Gastroesophageal sphincter (tissue), 3 donors: ENCODE measurements around the gene ENDOD1.

ENCODE experiments used
- EP300 ChIP-seq: sonication (generic); formaldehyde crosslinking; IDR thresholded peaks from one replicate; pipeline ENCODE4 v1.6.1; 2017; ENCODE audit warnings: antibody characterized with exemption, mild to moderate bottlenecking
- POLR2A ChIP-seq, 2 donors: fragments of 450-650 bp; IDR thresholded peaks; one replicate each; pipeline ENCODE4 v1.6.1; 2017; ENCODE audit warnings: antibody characterized with exemption in 2 of 2, mild to moderate bottlenecking in 2 of 2, moderate library complexity in 1 of 2
- POLR2AphosphoS5 ChIP-seq: sonication (generic); formaldehyde crosslinking; IDR thresholded peaks from one replicate; pipeline ENCODE4 v1.6.1; 2017; ENCODE audit warnings: antibody characterized with exemption
- TF ChIP-seq, protein P1 (sequence below), 4 experiments: fragments of 200-600 bp in 2 of 4; fragments of 450-650 bp in 2 of 4; sonication (generic) in 1 of 4; IDR thresholded peaks; one replicate each; pipeline ENCODE4 v1.5.1; 2017 to 2019; ENCODE audit warnings: antibody characterized with exemption in 4 of 4, mild to moderate bottlenecking in 2 of 4, moderate library complexity in 2 of 4

DNA sequence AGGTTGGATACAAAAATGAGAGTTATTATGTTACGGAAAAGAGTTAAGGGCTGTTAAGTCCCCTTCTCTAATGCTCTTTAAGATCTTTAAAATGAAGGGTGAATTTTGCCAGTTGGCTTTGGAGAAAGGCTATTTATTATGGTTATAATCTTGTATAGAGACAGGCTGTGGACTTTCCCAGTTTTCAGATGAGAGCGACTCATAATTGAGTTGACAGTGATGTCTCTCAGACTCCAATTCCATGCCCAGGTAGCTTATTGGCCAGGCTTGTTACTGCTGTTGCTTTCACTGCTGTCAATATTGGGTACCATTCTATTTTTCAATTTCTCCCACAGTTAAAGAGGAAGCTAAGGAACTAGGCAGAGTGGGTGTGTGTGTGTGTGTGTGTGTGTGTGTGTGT is 13.1 kb downstream of the ENDOD1 start:
- TF ChIP-seq, protein P1, sequence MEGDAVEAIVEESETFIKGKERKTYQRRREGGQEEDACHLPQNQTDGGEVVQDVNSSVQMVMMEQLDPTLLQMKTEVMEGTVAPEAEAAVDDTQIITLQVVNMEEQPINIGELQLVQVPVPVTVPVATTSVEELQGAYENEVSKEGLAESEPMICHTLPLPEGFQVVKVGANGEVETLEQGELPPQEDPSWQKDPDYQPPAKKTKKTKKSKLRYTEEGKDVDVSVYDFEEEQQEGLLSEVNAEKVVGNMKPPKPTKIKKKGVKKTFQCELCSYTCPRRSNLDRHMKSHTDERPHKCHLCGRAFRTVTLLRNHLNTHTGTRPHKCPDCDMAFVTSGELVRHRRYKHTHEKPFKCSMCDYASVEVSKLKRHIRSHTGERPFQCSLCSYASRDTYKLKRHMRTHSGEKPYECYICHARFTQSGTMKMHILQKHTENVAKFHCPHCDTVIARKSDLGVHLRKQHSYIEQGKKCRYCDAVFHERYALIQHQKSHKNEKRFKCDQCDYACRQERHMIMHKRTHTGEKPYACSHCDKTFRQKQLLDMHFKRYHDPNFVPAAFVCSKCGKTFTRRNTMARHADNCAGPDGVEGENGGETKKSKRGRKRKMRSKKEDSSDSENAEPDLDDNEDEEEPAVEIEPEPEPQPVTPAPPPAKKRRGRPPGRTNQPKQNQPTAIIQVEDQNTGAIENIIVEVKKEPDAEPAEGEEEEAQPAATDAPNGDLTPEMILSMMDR (IDR thresholded peaks at IDR 0.05) = no peak
- TF ChIP-seq POLR2A (IDR thresholded peaks at IDR 0.05) = no peak
- TF ChIP-seq POLR2AphosphoS5 = no peak
- TF ChIP-seq EP300 = no peak
